Stimulated activated CD4-positive, alpha-beta T cell treated with anti-CD3 and anti-CD28 coated beads, TNF-alpha, amount 100 ng/mL, for 24 hours (primary cell): Measurements from ENCODE around the gene COL5A1.

ENCODE experiments used
- DNase-seq, 3 experiments: peaks; one replicate each; pipeline ENCODE4 v3.0.0-alpha.2; 2020; ENCODE audit warnings: low read depth in 3 of 3

Gene COL5A1

DNA sequence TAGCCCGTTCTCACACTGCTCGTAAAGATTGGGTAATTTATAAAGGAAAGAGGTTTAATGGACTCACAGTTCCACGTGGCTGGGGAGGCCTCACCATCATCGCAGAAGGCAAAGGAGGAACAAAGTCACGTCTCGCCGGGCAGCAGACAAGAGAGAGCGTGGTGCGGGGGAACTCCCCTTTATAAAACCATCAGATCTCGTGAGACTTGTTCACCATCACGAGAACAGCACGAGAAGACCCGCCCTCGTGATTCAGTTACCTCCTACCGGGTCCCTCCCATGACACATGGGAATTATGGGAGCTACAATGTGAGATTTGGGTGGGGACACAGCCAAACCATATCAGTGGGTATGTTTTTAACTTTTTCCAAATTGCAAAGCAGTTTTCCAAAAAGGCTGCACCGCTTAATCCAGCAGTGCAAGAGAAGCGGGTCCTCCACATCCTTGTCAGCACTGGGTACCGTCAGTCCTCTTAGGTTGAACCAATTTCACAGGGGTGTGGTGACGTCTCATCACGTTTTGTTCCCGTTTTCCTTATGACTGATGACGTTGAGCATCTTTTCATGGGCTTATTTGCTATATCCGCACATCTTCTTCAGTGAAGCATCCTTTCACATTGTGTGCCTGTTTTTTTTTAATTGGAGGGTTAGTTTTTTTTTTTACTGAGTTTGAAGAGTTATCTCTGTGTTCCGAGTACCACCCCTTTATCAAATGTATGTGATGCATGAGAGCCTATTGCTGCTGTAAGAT is 231.1 kb downstream of the COL5A1 start:
- DNase-seq: no peak

DNA sequence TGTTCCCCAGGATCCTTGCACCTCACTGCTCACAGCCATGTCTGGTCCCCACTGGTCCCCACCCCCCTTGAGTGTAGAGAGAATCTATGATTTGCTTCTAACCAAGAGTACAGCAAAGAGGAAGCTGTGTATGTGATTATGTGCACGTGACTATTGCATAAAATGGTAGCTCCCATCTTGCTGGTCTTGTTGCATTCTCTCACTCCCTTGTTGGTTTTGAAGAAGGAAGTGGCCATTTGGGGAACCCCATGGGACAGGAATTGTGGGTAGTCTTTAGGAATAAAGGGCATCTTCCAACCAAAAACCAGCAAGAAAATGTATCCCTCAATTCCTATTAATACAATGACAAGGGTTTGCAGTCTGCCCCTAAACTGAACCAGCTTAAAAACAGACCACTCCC is 233.8 kb downstream of the COL5A1 start:
- no peak for DNase-seq

DNA sequence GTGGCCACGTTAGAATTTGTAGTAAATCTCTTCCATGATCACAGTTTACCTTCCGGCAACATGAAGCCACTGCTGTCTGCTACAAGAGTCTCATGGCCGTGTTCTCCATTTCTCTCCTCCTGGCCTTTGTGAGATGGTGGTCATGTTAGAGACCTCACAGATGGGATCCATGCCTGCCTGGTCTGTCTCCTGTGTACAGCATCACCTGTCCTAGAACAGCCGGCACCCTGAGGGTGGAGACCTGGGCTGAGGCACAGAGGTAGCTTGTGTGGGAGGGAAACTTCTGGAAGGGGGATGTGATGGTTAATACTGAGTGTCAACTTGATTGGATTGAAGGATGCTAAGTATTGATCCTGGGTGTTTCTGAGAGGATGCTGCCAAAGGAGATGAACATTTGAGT is 235.9 kb downstream of the COL5A1 start:
- DNase-seq: no peak

- DNase-seq: no peak
Measured at GRCh38 chr9:134879664-134880483, 238.3 kb downstream of the COL5A1 start.

DNA sequence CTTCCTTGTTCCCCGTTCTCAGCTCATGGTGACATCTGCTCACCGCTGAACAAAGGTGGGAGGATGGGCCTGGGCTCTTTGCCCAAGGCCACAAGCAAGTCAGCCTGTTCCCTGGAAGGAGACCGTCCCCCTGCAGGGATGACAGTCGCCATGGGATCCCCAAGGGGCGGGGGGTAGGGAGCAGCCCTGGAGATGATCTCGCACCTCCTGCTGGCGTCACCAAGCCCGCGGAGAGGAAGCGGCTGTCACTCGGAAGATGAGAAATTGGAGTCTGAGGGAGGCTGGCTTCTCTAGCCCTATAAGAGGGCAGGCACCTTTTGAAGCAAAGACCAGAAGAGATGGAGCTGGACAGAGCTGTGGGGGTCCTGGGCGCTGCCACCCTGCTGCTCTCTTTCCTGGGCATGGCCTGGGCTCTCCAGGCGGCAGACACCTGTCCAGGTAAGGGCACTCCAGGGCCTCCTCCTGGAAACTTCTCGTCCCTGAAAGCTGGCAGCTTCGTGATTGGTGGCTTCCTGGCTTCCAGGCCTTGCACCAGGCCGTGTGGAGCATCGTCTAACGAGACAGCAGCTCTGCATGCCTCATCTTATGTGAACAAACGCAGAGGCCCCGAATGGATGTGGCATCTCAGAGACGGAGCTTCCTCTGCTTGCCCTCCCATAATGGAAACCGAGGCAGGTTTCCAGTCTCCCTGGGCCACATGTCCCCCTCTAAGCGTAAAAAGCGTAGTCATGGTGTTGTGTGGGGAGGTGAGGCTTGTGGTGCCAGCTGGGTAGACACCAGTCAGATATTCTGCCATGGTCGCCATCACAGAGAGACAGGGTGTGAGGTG is 239.1 kb downstream of the COL5A1 start, which contains the start of gene FCN2:
Gene FCN2 (plus strand): TSS at position 327 of the 829 bp plus-strand sequence. CDS start 12 bp downstream, at position 339.
- DNase-seq: no peak

- DNase-seq: no peak
Measured at GRCh38 chr9:134881313-134881670, 239.7 kb downstream of the COL5A1 start.

DNA sequence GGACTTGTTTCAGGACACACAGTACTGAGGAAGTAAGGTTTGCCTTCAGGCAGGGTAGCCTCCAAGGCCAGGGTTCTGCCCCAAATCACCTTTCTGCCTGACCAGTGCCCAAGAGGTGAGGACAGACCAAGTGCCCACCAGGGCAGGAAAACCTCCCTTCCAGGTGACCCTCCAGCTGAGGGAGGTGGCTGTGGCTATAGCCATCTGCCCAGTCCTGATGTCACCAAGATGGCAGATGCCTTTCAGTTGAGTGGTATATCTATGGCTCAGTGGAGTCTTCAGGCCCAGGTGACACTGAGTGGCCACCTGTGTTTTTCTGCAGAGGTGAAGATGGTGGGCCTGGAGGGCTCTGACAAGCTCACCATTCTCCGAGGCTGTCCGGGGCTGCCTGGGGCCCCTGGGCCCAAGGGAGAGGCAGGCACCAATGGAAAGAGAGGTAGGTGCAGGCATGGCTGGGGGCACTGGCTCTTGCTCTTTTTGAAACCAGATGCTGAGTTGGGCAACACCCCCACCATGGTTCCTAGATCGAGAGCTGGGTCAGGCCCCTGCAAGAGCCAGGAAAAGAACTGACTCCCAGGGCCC is 240.7 kb downstream of the COL5A1 start:
- DNase-seq: no peak

GRCh38 chr9:134883040-134883782 is 241.6 kb downstream of the COL5A1 start:
- DNase-seq: no peak

- DNase-seq: no peak
Measured at GRCh38 chr9:134884492-134884891, 242.9 kb downstream of the COL5A1 start.

- no peak for DNase-seq
Measured at GRCh38 chr9:134885001-134885678, 243.5 kb downstream of the COL5A1 start.

DNA sequence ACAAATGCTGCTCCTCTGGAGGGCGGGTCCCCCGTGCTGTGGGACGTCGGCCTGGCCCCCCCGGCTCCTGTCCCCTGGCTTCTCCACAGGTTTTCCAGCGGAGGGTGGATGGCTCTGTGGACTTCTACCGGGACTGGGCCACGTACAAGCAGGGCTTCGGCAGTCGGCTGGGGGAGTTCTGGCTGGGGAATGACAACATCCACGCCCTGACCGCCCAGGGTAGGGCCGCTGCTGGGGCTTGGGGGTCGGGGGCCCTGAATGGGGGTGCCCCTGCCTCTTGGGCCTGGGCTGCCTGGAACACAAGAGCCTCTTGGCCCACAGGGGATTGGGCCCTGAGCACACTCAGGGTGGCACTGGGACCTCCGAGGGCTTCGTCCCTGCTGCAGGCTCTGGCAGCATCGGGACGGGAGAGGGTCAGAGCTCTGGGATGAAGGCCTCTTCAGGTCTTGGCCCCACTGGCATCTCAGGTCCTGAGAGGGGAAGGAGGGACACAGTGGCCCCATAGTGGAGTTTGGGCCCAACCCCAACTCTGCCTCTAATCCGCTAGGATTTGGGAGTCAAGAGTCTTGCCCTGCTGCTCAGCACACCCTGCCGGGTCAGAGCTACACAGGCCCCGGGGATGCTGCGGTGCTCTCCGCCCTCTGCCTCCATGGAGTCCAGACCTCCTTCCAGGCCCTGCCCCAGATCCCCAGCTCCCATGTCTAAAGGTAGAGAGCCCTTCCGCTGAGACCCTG is 244.2 kb downstream of the COL5A1 start:
- DNase-seq: no peak

GRCh38 chr9:134886413-134886913 is 244.9 kb downstream of the COL5A1 start:
- DNase-seq: no peak

GRCh38 chr9:134887219-134887618 is 245.6 kb downstream of the COL5A1 start:
- no peak for DNase-seq

DNA sequence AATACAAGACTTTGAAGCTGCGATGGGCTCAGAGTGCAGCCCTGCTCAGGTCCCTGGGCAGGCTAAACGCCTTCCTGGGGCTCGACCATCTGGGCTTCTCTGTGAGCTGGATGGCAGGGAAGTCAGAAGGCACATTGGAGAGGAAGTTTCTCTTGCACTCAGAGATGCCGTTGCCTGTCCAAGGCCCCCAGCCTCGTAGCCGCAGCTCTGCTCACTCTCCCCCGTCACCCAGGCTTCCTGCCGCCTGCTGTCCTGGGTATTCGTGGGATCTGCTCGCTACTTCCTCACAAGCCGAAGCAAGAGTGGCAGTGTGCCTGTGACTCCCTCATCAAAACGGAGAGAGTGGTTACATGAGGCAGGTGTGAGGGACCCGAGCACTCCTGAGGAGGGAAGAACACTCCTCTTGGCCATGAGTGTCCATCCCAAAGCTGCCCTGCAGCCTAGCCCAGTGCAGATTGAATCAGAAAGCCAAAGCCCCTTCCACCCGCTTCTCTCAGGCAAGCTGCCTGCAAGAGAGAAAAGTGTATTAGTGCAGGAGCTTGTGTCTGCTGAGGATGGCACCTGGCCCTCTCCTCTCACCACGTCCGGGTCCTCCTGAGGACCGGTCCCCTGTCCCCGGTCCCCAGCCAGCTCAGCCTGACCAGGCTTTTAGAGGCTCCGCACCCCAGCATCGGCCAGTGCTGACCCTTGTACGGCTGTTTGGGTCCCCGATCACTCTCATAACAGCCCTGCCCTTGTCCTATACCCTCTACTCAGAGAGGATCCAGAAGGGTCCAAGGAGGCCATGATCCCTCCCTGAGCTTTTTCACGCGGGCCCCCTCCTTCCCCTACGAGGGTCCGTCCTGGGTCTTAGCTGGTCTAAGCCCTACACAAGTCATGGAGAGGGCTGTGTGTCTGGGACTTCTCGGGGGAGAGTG is 246.3 kb downstream of the COL5A1 start:
- DNase-seq: no peak

DNA sequence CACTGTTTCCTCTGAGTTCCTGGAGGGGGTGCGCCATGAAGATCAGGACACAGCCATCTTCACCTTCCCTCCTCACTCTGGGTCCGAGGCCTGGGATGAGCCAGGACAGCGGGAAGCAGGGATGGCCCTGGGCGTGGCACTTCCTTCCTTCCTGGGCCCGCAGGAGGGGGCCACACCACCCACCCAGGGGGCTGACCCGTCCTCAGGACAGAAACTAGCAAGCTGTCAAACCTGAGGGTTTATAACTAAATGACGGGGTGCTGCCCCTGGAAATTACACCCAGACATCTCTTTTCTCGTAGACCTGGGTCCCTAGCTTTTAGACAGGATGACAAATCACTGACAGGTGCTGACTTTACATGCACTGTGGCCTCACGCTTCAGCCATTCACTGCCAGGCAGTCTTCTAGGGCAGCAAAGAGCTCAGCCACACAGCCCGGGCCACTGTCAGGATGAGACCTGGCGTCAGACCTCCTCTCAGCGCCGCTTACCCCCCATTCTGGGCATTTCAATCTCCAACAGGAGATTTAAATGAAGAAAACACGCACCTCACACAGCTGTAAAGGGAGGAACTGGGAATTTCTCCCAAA is 247.1 kb downstream of the COL5A1 start:
- DNase-seq: no peak

GRCh38 chr9:134889386-134890154 is 248.0 kb downstream of the COL5A1 start:
- DNase-seq: no peak

GRCh38 chr9:134890155-134890495 is 248.5 kb downstream of the COL5A1 start:
- DNase-seq: no peak

DNA sequence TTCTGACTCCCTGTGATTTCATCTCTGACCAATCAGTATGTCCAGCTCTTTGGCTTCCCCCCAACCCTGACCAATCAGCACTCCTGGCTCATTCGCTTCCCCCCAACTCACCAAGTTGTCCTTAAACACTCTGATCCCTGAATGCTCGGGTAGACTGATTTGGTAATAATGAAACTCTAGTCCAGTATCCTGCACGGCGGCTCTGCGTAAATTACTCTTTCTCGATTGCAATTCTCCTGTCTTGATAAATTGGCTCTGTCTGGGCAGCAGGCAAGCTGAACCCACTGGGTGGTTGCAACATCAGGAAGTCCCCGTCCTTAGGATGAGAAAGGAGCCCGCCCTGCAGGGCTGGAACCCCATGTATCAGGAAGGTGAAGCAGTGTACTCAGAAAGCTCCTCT is 249.4 kb downstream of the COL5A1 start:
- DNase-seq: no peak
